Stimulated activated CD4-positive, alpha-beta T cell treated with anti-CD3 and anti-CD28 coated beads, Interleukin-12 subunit alpha, Interleukin-12 subunit beta, amount 100 ng/mL, for 4 hours (primary cell): ENCODE measurements around the gene SLC2A11.
A peak's percentile ranks its signal among the peaks of the same experiment; 100 is the strongest.
"Not testable (repeated sequence)": the region's sequence is repeated elsewhere in the genome, so short reads cannot be mapped to it uniquely, and the experiment has no call there.

Experiments used
- DNase-seq: peaks from one replicate; pipeline ENCODE4 v3.0.0-alpha.2; 2020

Gene SLC2A11

GRCh38 chr22:23892706-23893105 lies 35.0 kb downstream of the SLC2A11 start:
- DNase-seq = no peak

- DNase-seq = no peak
Observed at GRCh38 chr22:23893121-23893944, 35.7 kb downstream of the SLC2A11 start.

DNA sequence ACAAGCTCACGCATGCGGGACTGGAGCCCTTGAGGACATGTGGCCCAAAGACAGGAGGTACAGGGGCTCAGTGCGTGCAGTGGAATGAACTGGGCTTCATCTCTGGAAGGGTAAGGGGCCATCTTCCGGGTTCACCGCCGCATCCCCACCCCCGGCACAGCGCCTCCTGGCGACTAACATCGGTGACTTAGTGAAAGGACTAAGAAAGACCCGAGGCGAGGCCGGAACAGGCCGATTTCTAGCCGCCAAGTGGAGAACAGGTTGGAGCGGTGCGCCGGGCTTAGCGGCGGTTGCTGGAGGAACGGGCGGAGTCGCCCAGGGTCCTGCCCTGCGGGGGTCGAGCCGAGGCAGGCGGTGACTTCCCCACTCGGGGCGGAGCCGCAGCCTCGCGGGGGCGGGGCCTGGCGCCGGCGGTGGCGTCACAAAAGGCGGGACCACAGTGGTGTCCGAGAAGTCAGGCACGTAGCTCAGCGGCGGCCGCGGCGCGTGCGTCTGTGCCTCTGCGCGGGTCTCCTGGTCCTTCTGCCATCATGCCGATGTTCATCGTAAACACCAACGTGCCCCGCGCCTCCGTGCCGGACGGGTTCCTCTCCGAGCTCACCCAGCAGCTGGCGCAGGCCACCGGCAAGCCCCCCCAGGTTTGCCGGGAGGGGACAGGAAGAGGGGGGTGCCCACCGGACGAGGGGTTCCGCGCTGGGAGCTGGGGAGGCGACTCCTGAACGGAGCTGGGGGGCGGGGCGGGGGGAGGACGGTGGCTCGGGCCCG lies 36.5 kb downstream of the SLC2A11 start, which contains the start of gene MIF:
MIF (plus strand) TSS at position 439 of the 765 bp plus-strand sequence; CDS start at position 531, 92 bp downstream.
- DNase-seq = peak; percentile 97

DNA sequence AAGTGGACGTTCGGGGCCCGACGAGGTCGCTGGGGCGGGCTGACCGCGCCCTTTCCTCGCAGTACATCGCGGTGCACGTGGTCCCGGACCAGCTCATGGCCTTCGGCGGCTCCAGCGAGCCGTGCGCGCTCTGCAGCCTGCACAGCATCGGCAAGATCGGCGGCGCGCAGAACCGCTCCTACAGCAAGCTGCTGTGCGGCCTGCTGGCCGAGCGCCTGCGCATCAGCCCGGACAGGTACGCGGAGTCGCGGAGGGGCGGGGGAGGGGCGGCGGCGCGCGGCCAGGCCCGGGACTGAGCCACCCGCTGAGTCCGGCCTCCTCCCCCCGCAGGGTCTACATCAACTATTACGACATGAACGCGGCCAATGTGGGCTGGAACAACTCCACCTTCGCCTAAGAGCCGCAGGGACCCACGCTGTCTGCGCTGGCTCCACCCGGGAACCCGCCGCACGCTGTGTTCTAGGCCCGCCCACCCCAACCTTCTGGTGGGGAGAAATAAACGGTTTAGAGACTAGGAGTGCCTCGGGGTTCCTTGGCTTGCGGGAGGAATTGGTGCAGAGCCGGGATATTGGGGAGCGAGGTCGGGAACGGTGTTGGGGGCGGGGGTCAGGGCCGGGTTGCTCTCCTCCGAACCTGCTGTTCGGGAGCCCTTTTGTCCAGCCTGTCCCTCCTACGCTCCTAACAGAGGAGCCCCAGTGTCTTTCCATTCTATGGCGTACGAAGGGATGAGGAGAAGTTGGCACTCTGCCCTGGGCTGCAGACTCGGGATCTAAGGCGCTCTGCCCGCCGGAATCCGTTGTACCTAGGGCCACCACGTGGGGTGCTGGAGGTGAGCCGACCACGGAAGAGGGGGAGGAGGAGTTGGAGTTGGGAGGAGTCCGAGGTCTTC lies 37.3 kb downstream of the SLC2A11 start:
- peak; percentile 67 for DNase-seq

DNA sequence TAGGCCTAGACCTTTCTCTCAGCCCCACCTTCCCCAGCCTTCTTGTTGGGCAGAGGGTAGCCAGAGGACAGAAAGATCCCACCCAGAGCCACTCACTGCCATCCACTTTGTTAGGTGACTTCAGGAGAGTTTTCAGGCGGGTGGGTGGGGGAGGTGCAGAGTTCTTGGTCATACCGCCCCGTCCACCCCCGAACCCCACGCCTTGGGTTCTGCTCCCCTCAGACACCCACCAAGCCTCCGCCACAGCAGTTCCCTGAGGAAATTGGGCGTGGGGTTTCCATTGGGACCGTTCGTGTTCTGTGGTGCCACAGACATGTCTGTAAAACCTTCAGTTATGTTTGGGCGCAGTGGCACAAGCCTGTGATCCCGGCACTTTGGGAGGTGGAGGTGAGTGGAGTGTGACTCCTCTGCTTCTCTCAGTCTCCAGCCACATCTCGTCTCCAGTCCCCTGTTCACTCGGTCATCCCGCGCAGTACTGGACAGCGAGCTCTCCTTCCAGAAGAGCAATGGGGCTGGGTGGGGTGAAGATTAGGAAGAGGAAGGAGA lies 38.0 kb downstream of the SLC2A11 start:
- no peak for DNase-seq

GRCh38 chr22:23896166-23896522 lies 38.5 kb downstream of the SLC2A11 start:
- no peak for DNase-seq

DNA sequence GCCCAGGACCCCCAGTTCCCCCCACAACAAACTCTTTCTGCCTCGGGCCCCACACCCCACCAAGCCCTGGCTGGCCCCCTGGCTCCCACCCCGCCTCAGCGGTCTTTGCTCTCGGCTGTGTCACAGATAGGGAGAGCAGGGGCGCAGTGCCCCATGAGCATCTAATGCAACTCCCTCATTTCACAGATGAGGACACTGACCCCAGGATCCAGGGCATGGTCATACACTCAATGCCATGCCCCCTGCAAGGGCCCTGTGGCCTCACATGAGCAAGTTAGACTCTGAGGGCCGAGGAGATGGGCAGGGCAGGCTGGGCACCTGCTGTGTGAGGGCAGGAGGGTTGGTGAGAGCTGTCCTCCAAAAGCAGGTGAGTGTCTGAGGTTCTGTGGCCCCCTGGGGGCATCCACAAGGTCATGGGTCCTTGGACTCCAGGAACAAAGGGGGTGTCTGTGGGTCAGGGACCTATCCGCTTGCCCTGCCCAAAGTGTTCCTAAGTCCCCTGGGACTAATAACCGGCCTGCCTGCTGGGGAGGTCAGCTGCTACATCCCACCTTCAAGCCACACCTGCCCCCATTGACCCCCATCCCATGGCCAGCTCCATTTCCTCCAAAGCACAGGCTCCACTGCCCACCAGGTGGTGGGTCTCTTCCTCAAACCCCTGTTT lies 39.0 kb downstream of the SLC2A11 start:
- no peak for DNase-seq

GRCh38 chr22:23897320-23897719 lies 39.6 kb downstream of the SLC2A11 start:
- no peak for DNase-seq

- DNase-seq = no peak
Observed at GRCh38 chr22:23898006-23898974, 40.6 kb downstream of the SLC2A11 start.

- DNase-seq = no peak
Observed at GRCh38 chr22:23899042-23899745, 41.5 kb downstream of the SLC2A11 start.

DNA sequence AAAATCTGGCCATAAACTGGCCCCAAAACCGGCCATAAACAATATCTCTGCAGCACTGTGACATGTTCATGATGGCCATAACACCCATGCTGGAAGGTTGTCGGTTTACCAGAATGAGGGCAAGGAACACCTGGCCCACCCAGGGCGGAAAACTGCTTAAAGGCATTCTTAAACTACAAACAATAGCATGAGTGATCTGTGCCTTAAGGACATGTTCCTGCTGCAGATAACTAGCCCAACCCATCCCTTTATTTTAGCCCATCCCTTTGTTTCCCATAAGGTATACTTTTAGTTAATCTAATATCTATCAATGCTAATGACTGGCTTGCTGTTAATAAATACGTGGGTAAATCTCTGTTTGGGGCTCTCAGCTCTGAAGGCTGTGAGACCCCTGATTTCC lies 42.6 kb downstream of the SLC2A11 start:
- DNase-seq = not testable (repeated sequence)

GRCh38 chr22:23901600-23901999 lies 43.9 kb downstream of the SLC2A11 start:
- DNase-seq = no peak

GRCh38 chr22:23903328-23903971 lies 45.8 kb downstream of the SLC2A11 start:
- no peak for DNase-seq

DNA sequence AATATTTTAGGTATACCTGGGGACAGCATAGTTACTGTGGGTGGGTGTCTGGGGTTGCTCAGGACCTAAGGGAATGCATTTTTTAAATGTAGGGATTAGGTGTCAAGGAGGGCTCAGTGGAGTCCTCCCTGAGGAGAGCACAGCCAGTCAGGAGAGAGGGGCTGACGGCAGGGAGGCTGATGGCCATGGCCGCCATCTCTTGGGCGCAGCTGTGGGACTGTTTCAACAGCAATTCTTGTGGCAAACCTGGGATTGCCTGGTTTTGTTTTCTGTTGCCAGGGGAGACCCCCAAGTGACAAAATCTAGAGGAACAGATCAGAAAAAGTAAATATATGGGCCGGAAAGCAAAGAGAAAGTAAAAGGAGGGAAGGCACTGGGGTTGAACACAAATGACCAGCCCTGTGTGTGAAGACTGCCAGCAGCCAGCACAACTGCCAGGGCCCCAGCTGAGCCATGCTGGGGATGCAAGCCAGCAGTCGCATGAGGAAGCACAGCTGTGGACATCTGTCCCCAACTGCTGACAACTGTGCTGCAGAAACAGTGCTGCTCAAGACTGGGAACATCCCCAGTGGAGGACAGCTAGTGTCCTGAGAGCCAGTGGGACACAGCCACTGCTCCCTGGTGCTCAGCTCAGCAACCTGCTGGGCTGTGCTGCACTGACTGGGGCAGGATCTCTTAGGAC lies 47.0 kb downstream of the SLC2A11 start:
- DNase-seq = no peak

GRCh38 chr22:23906641-23907040 lies 49.0 kb downstream of the SLC2A11 start:
- no peak for DNase-seq

DNA sequence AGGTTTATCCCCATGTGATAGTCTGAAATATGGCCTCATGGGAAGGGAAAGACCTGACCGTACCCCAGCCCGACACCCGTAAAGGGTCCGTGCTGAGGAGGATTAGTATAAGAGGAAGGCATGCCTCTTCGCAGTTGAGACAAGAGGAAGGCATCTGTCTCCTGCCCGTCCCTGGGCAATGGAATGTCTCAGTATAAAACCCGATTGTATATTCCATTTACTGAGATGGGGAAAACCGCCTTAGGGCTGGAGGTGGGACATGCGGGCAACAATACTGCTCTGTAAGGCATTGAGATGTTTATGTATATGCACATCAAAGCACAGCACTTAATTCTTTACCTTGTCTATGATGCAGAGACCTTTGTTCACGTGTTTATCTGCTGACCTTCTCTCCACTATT lies 49.7 kb downstream of the SLC2A11 start:
- not testable (repeated sequence) for DNase-seq

DNA sequence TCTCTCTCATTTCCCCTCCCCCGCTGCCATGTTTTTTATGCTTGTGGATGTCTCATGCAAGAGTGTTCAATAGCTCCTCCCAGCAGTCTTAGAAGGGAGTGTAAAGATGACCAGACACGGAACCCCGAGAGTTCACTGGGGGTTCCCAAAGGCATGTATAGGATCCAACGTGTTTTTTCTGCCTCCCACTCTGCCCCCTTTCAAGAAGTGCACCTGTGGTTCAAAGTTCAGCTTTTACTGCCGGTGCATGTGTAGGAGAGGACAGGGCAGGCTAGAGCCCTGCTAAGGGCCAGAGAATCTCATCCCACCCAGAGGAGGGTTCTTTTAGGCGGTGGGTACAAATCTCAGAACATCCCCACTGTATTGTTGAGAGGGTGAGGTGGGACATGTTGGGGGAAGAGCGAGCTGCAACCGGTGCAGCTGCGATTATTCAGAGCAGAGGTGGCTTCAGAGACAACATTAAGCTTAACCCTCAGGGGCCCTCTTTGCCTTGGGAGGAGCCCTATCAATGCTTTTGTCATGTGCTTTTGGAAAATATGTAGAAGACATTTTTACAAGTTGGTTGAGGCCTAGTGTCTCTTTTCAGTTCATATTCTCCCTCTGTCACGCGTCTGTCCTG lies 51.0 kb downstream of the SLC2A11 start:
- no peak for DNase-seq

- no peak for DNase-seq
Observed at GRCh38 chr22:23909296-23909898, 51.7 kb downstream of the SLC2A11 start.
